A549 (cell line): ENCODE measurements around the gene CD163L1. TPM values are rescaled to one million over a fixed set of nuclear protein-coding genes. Genes with fewer than 3 reads are reported as not detected.

Experiments used
- ATAC-seq, 2 experiments: fragments of 200-7000 bp in 1 of 2; fragments of >200 bp in 1 of 2; cut with Nextera tagmentation in 1 of 2; cut with Tn5 transposase in 1 of 2; 3 replicates each; pipeline versions ENCODE4 v1.8.0 to v1.9.1; 2018 to 2020; ENCODE audit warnings: mild to moderate bottlenecking in 1 of 2, moderate library complexity in 1 of 2
- CTCF ChIA-PET: fragments of 300-600 bp; sonication (Branson Sonifier 250); formaldehyde crosslinking; extraction: SDS; loops from one replicate; lab custom pipeline; 2021; ENCODE audit warnings: antibody characterized with exemption, inconsistent platforms; lab: Yijun Ruan, JAX
- POLR2A ChIA-PET: fragments of 350-600 bp; formaldehyde crosslinking; extraction: SDS; loops from one replicate; lab custom pipeline; 2021; ENCODE audit warnings: antibody characterized with exemption, inconsistent platforms; lab: Yijun Ruan, JAX
- DNase-seq, 2 experiments: peaks; one replicate each; pipeline versions ENCODE4 v3.0.0 to v3.0.0-alpha.2; 2011 to 2016; ENCODE audit warnings: low read depth in 1 of 2, low spot score in 1 of 2
- FAIRE-seq: peaks from 2 replicates; lab custom pipeline; 2011; peaks lifted over from hg19 to GRCh38; lab: Jason Lieb, UNC
- H3K27ac ChIP-seq, 2 experiments: fragments of >200 bp; sonication (Bioruptor Twin); formaldehyde crosslinking; 3 replicates each; pipeline ENCODE4 v1.5.1; 2016 to 2017
- H3K4me1 ChIP-seq: fragments of >200 bp; sonication (Bioruptor Twin); formaldehyde crosslinking; 3 replicates; pipeline ENCODE4 v1.6.1; 2016
- H3K4me2 ChIP-seq: fragments of >200 bp; sonication (Bioruptor Twin); formaldehyde crosslinking; 3 replicates; pipeline ENCODE4 v1.6.1; 2016
- H3K4me3 ChIP-seq: fragments of >200 bp; sonication (Bioruptor Twin); formaldehyde crosslinking; 3 replicates; pipeline ENCODE4 v1.5.1; 2016
- H3K9me3 ChIP-seq: fragments of >200 bp; sonication (Bioruptor Twin); formaldehyde crosslinking; 3 replicates; pipeline ENCODE4 v1.6.1; 2016
- CBX2 ChIP-seq: fragments of 200-600 bp; sonication (generic); IDR thresholded peaks from 2 replicates; pipeline ENCODE4 v1.6.1; 2016; ENCODE audit warnings: low read depth, mild to moderate bottlenecking, borderline replicate concordance
- CHD2 ChIP-seq: fragments of 150-350 bp; IDR thresholded peaks from 2 replicates; pipeline ENCODE4 v1.6.1; 2014; ENCODE audit warnings: low read length; ENCODE audit not compliant: partially characterized antibody
- EHF ChIP-seq: fragments of 250-450 bp; sonication (Bioruptor Pico); IDR thresholded peaks from 2 replicates; pipeline ENCODE4 v1.5.0; 2020; ENCODE audit warnings: mild to moderate bottlenecking
- FOSL2 ChIP-seq, 2 experiments: fragments of 450-650 bp in 1 of 2; fragments of >200 bp in 1 of 2; sonication (Bioruptor Twin) in 1 of 2; formaldehyde crosslinking; IDR thresholded peaks; 2 replicates each; pipeline versions ENCODE4 v1.5.0 to v1.6.1; 2016 to 2020; ENCODE audit warnings: mild to moderate bottlenecking in 1 of 2, moderate library complexity in 1 of 2
- FOXS1 ChIP-seq: fragments of 250-450 bp; sonication (Bioruptor Pico); IDR thresholded peaks from 2 replicates; pipeline ENCODE4 v1.5.0; 2020; ENCODE audit warnings: mild to moderate bottlenecking, moderate library complexity
- HEYL ChIP-seq: fragments of 250-450 bp; sonication (Bioruptor Pico); IDR thresholded peaks from 2 replicates; pipeline ENCODE4 v1.8.0; 2021; ENCODE audit warnings: mild to moderate bottlenecking, moderate library complexity
- HMGXB4 ChIP-seq: fragments of 250-450 bp; sonication (Bioruptor Pico); IDR thresholded peaks from 2 replicates; pipeline ENCODE4 v1.5.0; 2021; ENCODE audit warnings: mild to moderate bottlenecking, moderate library complexity, borderline replicate concordance
- HOXB5 ChIP-seq: fragments of 250-450 bp; sonication (Bioruptor Pico); IDR thresholded peaks from 2 replicates; pipeline ENCODE4 v1.5.0; 2020; ENCODE audit warnings: mild to moderate bottlenecking, moderate library complexity
- JUNB ChIP-seq: fragments of >200 bp; sonication (Bioruptor Twin); formaldehyde crosslinking; IDR thresholded peaks from 2 replicates; pipeline ENCODE4 v1.6.1; 2016
- KDM1A ChIP-seq: fragments of 200-600 bp; sonication (generic); IDR thresholded peaks from 2 replicates; pipeline ENCODE4 v1.6.1; 2016; ENCODE audit warnings: low read depth, mild to moderate bottlenecking
- KDM5A ChIP-seq: fragments of 200-600 bp; sonication (generic); IDR thresholded peaks from 2 replicates; pipeline ENCODE4 v1.6.1; 2016; ENCODE audit warnings: antibody characterized with exemption, mild to moderate bottlenecking
- MAFK ChIP-seq: fragments of 450-650 bp; IDR thresholded peaks from 2 replicates; pipeline ENCODE4 v1.6.1; 2014; ENCODE audit not compliant: partially characterized antibody
- MYC ChIP-seq: IDR thresholded peaks from 2 replicates; pipeline ENCODE4 v1.6.1; 2012; ENCODE audit warnings: mild to moderate bottlenecking, inconsistent platforms, low read length, improper control_type of control experiment, borderline replicate concordance
- POLR2AphosphoS2 ChIP-seq: conservative IDR thresholded peaks from 2 replicates; pipeline ENCODE4 v1.6.1; 2012; ENCODE audit warnings: low read length, improper control_type of control experiment, inconsistent platforms
- RARB ChIP-seq: fragments of 250-450 bp; sonication (Bioruptor Pico); IDR thresholded peaks from 2 replicates; pipeline ENCODE4 v1.8.0; 2021; ENCODE audit warnings: mild to moderate bottlenecking, moderate library complexity
- REST ChIP-seq: fragments of 200-600 bp; sonication (generic); IDR thresholded peaks from 2 replicates; pipeline ENCODE4 v1.6.1; 2016; ENCODE audit warnings: antibody characterized with exemption, mild to moderate bottlenecking, moderate library complexity
- SREBF2 ChIP-seq: fragments of 450-650 bp; IDR thresholded peaks from 2 replicates; pipeline ENCODE4 v1.6.1; 2014; ENCODE audit warnings: mild to moderate bottlenecking, moderate library complexity
- TFCP2L1 ChIP-seq: fragments of 250-450 bp; sonication (Bioruptor Pico); IDR thresholded peaks from 2 replicates; pipeline ENCODE4 v1.5.0; 2021; ENCODE audit warnings: mild to moderate bottlenecking
- TP53 ChIP-seq: fragments of 250-450 bp; sonication (Bioruptor Pico); IDR thresholded peaks from 2 replicates; pipeline ENCODE4 v1.5.0; 2021; ENCODE audit warnings: mild to moderate bottlenecking, moderate library complexity
- ZFP36 ChIP-seq: fragments of 450-650 bp; IDR thresholded peaks from 2 replicates; pipeline ENCODE4 v1.6.1; 2014; ENCODE audit warnings: borderline replicate concordance; ENCODE audit not compliant: partially characterized antibody
- ZSCAN20 ChIP-seq: fragments of 250-450 bp; sonication (Bioruptor Pico); IDR thresholded peaks from 2 replicates; pipeline ENCODE4 v1.8.0; 2022; ENCODE audit warnings: mild to moderate bottlenecking, moderate library complexity
- WGBS: methylation state at CpG from one replicate; pipeline ENCODE4 v1.1.6; 2017; ENCODE audit errors: missing lambda C conversion rate; 5-methylcytosine and 5-hydroxymethylcytosine counted together
- polyA plus RNA-seq, 4 experiments: library from polyadenylated mRNA; depleted of rRNA in 3 of 4; stranded (reverse); fragments of >200 nt; fragmentation: RNase III in 1 of 4; extraction: RNeasy Plus Mini Kit Qiagen cat#74134 plus additional on column Dnase treatment in 1 of 4; gene quantifications; 2 replicates in 3 of 4; 3 replicates in 1 of 4; pipeline ENCODE4 v1.2.3, GENCODE V29; 2011 to 2017

Gene CD163L1
- polyA plus RNA-seq, 2 of the 4 experiments (the other 2 are of a cell fraction): 0.22 to 0.44 TPM

- no peak for TF ChIP-seq REST
- TF ChIP-seq FOXS1: no peak
- TF ChIP-seq HEYL (CRISPR knock-in tag): no peak
- TF ChIP-seq ZFP36: no peak
- no peak for TF ChIP-seq ZSCAN20
- no peak; the same call in 1 of the 2 replicates for TF ChIP-seq FOSL2 (IDR thresholded peaks at IDR 0.05)
- TF ChIP-seq FOSL2 (CRISPR knock-in tag; IDR thresholded peaks at IDR 0.05): peak; percentile 80
- no peak for TF ChIP-seq TFCP2L1
- TF ChIP-seq JUNB: no peak
- TF ChIP-seq, all 56 proteins: peak for 3
Measured at GRCh38 chr12:7450667-7451066, 6.7 kb upstream of the CD163L1 start (continued).

GRCh38 chr12:7448099-7448498 lies 4.1 kb upstream of the CD163L1 start:
- FAIRE-seq (no peak), DNase-seq (no peak), ATAC-seq (no peak)
- Histone ChIP-seq H3K4me1 (peaks cover 8% of the 10 kb centered on the region; the same call in 2 of the 3 replicates), H3K4me3 (no peak overlapping the region), H3K27ac (no peak overlapping the region), H3K4me2 (no peak overlapping the region), H3K9me3 (no peaks in the 10 kb centered on the region)
- POLR2A ChIA-PET: no interaction called here
- TF ChIP-seq CHD2 (no peak), HOXB5 (CRISPR knock-in tag) (no peak), MAFK (peak; percentile 76)
- TF ChIP-seq, all 56 proteins: peak for 1
- 56% methylated on average over 1 of the region's 1 CpG for WGBS
- CTCF ChIA-PET: no interaction called here

GRCh38 chr12:7444537-7444936 lies 584 bp upstream of the CD163L1 start:
- Histone ChIP-seq H3K4me3 (no peak overlapping the region), H3K27ac (no peak overlapping the region), H3K4me1 (no peaks in the 10 kb centered on the region), H3K9me3 (no peaks in the 10 kb centered on the region), H3K4me2 (no peak overlapping the region)
- WGBS: 81% methylated on average over 4 of the region's 4 CpGs
- TF ChIP-seq HMGXB4 (CRISPR knock-in tag): no peak
- no peak for TF ChIP-seq CBX2
- peak; percentile 71 for TF ChIP-seq MAFK
- no peak for TF ChIP-seq MYC
- no peak for TF ChIP-seq KDM5A
- no peak for TF ChIP-seq TP53 (CRISPR knock-in tag)
- no peak for FAIRE-seq
- CTCF ChIA-PET: interaction anchor here (0.9 to 1.7 kb wide), 2 partner anchors 16 to 224 kb away, joined by 3 to 6 read pairs; no protein-coding TSS in a partner anchor
- no peak for DNase-seq
- ATAC-seq: no peak
- POLR2A ChIA-PET: no interaction called here

GRCh38 chr12:7441216-7441615 lies 2.7 kb downstream of the CD163L1 start:
- ChIA-PET POLR2A (interaction anchor here (0.7 kb wide), 1 partner anchor 99 kb away, joined by 4 read pairs; no protein-coding TSS in a partner anchor), CTCF (interaction anchor here (0.7 to 3.1 kb wide), 3 partner anchors 20 to 286 kb away, joined by 3 to 13 read pairs (median 4); no protein-coding TSS in a partner anchor)
- H3K4me1 ChIP-seq: no peaks in the 10 kb centered on the region
- no peak for ATAC-seq
- no peak overlapping the region for H3K4me3 ChIP-seq
- 96% methylated on average over 1 of the region's 1 CpG for WGBS
- TF ChIP-seq SREBF2 (no peak), RARB (CRISPR knock-in tag) (no peak), POLR2AphosphoS2 (no peak), EHF (CRISPR knock-in tag) (no peak), KDM1A (no peak)
- TF ChIP-seq, all 56 proteins: peak for 0
- H3K27ac ChIP-seq: no peak overlapping the region
- DNase-seq (no peak), FAIRE-seq (no peak)
- no peak overlapping the region for H3K4me2 ChIP-seq
- H3K9me3 ChIP-seq: no peaks in the 10 kb centered on the region
